ENCODE results near the gene PPP1R2. TPM values are rescaled to one million over a fixed set of nuclear protein-coding genes. Genes with fewer than 3 reads are reported as not detected.
"Not testable (repeated sequence)": the region's sequence is repeated elsewhere in the genome, so short reads cannot be mapped to it uniquely, and the experiment has no call there.

The PPP1R2 gene
- 77.8 and 168 TPM in 2 replicates for total RNA-seq

DNA sequence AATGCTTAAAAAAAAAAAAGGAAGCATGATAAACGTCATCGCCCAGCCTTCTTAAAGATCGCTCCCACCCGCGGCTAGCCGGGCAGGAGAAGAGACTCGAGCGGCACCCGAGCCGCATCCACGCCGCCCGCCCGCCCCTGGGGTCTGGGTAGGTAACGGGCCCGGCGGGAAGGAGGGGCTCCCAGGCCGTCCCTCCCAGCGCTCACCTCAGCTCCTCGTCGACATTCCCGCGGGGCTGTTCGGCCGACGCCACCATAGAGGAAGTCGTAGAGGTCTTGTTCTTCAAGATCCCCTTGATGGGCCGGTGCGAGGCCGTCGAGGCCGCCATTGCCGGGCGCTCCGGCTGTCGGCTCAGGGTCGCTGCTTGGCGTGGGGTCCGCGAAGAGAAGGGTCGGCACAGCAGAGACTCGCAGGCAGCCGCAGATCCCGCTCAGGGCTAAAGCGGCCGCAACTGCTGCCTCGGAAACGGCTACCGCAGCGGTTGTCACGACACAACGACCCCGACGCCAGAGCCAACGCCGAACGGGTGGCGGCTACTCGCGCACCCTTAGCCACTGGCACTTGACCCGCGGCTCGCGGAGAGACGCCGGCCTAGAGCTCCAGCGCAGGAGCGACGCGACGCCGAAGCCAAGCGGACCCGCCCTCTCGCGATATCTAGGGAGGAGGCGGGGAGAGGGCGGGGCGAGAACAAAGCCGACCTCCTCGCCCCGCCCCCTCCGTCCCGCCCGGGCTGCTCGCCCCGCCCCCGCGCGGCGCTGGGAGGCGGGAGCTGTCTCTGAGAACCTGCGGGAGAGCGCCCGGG, at the start of gene PPP1R2:
Gene PPP1R2, minus strand, starts transcription at position 628 of the 802 bp plus-strand sequence. Its CDS starts 300 bp downstream, at position 328.
- DNase-seq (ENCODE audit: low read depth, low spot score): peak; percentile 57

GRCh38 chr3:195591852-195592251, 48.7 kb upstream of the PPP1R2 start:
- DNase-seq (ENCODE audit: low read depth, low spot score): no peak

GRCh38 chr3:195591220-195591619, 48.1 kb upstream of the PPP1R2 start:
- DNase-seq (ENCODE audit: low read depth, low spot score): no peak

- not testable (repeated sequence) for DNase-seq (ENCODE audit: low read depth, low spot score)
Observed at GRCh38 chr3:195590381-195590780, 47.3 kb upstream of the PPP1R2 start.

DNA sequence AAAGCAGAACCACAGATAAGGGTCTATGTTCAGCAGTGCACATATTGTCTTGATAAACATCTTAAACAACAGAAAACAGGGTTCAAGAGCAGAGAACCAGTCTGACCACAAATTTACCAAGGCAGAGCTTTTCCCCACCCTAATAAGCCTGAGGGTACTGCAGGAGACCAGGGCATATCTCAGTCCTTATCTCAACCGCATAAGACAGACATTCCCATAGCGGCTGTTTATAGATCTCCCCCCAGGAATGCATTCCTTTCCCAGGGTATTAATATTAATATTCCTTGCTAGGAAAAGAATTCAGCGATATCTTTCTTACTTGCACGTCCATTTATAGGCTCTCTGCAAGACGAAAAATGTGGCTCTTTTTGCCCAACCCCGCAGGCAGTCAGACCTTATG, 46.7 kb upstream of the PPP1R2 start:
- DNase-seq (ENCODE audit: low read depth, low spot score): not testable (repeated sequence)

- no peak for DNase-seq (ENCODE audit: low read depth, low spot score)
Observed at GRCh38 chr3:195587824-195588223, 44.7 kb upstream of the PPP1R2 start.

DNA sequence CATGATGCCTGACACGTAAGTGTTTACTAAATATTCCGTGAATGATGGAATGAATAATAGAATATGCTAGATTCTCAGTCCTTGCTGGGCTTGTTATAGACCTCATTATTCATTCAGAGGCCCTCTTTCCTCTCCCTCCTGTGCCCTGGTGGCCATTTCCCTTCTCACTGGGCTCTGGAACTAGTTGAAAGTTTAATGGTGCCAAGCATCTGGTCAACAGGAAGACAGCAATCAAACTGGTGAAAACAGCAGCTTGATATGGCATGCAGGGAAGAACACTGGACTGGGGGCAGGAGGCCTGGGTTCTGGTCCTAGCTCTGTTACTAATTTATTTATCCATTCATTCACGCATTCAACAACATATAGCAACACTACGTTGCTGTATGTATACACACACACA, 44.3 kb upstream of the PPP1R2 start:
- DNase-seq (ENCODE audit: low read depth, low spot score): no peak

DNA sequence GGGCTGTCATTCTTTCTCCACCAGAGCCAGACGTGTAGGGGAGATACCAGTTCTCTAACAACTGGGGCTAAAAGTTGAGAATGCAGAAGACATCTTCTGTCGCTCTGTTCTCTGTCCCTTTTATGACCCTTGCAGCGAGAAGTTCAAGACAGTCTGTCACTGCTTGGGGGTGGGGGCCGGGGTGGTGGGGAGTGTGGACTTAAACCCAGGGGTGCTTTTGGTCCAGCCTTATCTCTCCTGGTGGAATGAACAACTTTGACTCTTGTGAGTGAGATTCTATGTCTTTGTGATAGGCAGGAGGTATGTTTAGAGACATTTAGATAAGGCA, 41.4 kb upstream of the PPP1R2 start:
- no peak for DNase-seq (ENCODE audit: low read depth, low spot score)

DNA sequence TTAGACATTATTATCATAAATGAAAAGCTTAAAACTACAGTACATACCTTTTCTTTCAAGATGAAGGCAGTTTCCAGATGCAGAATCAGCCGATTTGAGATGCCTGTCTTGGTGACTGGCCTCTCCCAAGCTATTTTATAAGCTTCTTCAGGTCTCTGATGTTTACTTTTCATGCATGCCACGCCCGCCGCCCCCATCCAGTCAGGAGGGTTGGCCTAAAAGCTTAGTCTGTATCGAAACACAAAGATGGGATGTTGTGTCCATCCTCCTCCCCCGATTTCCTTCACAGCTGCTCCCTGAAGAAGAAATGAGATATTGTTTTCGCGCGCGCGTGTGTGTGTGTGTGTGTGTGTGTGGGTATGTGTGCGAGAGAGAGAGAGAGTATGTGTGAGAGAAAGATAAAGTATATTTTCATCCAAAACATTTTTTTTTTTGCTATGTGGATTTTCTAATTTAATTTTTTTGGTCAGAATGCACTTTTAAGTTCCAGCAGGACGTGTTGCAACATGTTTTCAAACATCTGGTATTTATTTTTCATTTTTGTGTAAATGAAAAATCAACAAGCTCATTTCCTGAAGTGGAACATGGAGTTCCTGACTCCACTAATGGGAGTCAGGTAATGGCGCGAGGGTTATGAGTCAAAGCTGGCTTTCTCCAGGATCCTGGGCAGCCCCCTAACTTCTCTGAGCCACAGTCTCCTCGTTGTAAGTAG, 40.9 kb upstream of the PPP1R2 start, which contains the start of gene APOD:
Gene APOD, minus strand, starts transcription at position 110 of the 712 bp plus-strand sequence. CDS start 4,479 bp downstream, outside the sequence.
- DNase-seq (ENCODE audit: low read depth, low spot score): no peak

DNA sequence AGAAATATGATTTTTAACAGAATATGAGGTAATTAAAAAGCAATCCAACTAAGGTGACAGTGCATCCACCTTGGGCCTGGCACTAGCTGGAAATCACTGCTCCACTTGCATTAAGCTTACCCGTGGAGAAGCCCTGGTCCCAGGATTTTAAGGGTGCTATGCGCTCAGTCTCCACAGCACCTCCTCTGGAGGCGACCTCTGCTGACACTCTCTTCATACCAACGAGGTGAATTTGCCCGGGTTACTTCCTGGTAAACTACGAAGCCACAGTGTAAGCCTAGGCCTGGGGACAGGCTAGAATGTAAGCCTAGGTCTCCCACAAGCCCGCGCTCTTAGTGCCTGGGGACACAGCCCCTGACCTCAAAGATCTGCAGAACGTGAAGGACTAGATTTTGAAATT, 39.8 kb upstream of the PPP1R2 start:
- DNase-seq (ENCODE audit: low read depth, low spot score): no peak

- DNase-seq (ENCODE audit: low read depth, low spot score): no peak
Observed at GRCh38 chr3:195580744-195581443, 37.8 kb upstream of the PPP1R2 start.

- DNase-seq (ENCODE audit: low read depth, low spot score): no peak
Observed at GRCh38 chr3:195579281-195579680, 36.2 kb upstream of the PPP1R2 start.

- no peak for DNase-seq (ENCODE audit: low read depth, low spot score)
Observed at GRCh38 chr3:195578565-195578964, 35.4 kb upstream of the PPP1R2 start.

DNA sequence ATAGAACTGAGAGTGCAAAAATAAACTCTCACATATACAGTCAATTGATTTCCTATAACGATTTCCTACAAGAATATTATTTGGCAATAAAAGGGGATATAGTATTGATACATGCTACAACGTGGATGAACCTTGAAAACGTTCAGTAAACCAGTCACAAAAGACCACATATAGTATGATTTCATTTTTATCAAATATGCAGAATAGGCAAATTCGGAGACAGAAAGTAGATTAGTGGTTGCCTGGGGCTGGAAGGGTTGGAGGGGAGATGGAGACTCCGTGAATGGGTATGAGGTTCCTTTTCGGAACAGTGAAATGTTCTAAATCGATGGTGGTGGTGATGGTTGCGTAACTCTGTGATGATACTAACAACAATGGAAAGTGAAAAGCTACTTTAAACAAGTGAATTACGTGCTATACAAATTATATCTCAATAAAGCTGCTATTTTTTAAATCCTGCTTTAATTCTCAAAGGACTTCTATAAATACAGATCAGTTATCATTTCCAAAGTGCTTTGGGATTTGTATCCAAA, 34.6 kb upstream of the PPP1R2 start:
- DNase-seq (ENCODE audit: low read depth, low spot score): no peak

- no peak for DNase-seq (ENCODE audit: low read depth, low spot score)
Observed at GRCh38 chr3:195574497-195575304, 31.6 kb upstream of the PPP1R2 start.

GRCh38 chr3:195573611-195574496, 30.7 kb upstream of the PPP1R2 start:
- no peak for DNase-seq (ENCODE audit: low read depth, low spot score)

DNA sequence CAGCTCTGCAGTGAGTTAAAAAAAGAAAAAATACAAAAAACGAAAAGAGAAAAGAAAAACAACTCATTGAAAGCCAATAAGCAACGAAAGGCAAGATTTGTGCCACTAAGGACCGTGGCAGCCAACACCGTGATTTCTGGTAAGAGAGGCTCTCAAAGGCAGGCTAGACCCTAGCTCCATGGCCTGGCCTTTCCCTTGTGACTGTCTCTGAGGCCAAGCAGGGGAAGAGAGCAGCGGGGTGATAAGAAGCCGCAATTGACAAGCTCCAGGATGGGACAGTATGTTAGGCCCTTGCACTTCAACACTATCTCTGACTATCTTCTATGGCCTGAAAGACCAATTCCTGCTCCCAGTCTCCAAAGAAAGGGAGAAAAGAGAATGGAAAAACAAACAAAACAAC, 28.2 kb upstream of the PPP1R2 start:
- no peak for DNase-seq (ENCODE audit: low read depth, low spot score)

GRCh38 chr3:195570912-195571311, 27.8 kb upstream of the PPP1R2 start:
- no peak for DNase-seq (ENCODE audit: low read depth, low spot score)

- DNase-seq (ENCODE audit: low read depth, low spot score): no peak
Observed at GRCh38 chr3:195570344-195570743, 27.2 kb upstream of the PPP1R2 start.

GRCh38 chr3:195568630-195569029, 25.5 kb upstream of the PPP1R2 start:
- DNase-seq (ENCODE audit: low read depth, low spot score): no peak

All from pulmonary artery endothelial cell (primary cell).